ENCODE data around the gene SLC12A3.
A peak's percentile ranks its signal among the peaks of the same experiment; 100 is the strongest.

SLC12A3 gene

DNA sequence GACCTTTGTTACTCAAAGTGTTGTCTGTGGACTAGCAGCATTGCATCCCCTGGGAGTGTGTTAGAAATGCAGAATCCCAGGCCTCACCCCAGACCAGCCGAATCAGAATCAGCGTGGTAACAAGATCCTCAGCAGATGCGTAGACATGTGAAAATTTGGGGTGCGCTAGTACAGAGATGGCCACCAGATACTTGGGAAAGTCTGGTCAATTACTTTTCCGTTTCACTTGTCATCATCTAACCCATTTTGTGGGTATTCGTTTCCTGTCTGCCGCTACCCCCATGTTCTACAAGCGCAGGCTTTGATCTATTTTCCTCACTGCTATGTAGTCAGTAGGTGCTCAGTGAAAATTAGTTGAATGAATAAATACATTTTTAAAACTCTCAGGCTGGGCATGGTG lies 33.8 kb downstream of the SLC12A3 start:
- TF ChIP-seq, protein P1, sequence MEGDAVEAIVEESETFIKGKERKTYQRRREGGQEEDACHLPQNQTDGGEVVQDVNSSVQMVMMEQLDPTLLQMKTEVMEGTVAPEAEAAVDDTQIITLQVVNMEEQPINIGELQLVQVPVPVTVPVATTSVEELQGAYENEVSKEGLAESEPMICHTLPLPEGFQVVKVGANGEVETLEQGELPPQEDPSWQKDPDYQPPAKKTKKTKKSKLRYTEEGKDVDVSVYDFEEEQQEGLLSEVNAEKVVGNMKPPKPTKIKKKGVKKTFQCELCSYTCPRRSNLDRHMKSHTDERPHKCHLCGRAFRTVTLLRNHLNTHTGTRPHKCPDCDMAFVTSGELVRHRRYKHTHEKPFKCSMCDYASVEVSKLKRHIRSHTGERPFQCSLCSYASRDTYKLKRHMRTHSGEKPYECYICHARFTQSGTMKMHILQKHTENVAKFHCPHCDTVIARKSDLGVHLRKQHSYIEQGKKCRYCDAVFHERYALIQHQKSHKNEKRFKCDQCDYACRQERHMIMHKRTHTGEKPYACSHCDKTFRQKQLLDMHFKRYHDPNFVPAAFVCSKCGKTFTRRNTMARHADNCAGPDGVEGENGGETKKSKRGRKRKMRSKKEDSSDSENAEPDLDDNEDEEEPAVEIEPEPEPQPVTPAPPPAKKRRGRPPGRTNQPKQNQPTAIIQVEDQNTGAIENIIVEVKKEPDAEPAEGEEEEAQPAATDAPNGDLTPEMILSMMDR (IDR thresholded peaks at IDR 0.05; ENCODE audit: control extremely low read depth, extremely low read depth, low read depth, missing control alignments) = no peak
- CTCF ChIA-PET = no interaction called here
- POLR2A ChIA-PET = no interaction called here
- peak; percentile 70 for DNase-seq (ENCODE audit: extremely low spot score)

DNA sequence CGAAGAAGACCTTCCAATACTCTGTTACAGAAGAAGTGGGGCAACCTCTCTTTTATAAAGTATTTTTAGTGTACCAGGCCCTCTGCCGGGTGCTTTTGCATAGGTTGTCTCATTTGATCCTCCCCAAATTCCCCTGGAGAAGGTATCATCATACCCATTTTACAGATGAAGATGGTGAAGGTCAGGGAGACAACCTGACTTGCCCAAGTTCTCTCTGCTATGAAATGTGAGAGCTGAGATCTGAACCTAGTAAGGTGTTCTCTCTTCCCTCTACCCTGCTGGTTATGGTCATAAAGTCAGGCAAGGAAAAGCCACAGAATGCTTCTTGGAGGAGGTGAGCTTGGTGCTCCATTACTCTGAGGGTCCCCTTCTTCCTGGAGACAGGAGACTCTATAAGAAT lies 38.9 kb downstream of the SLC12A3 start:
- ChIA-PET CTCF (interaction anchor here (1.3 to 1.7 kb wide), 3 partner anchors 11 to 41 kb away, joined by 3 to 6 read pairs (median 3); no protein-coding TSS in a partner anchor), POLR2A (no interaction called here)
- DNase-seq (ENCODE audit: extremely low spot score) = no peak
- TF ChIP-seq, protein P1 (IDR thresholded peaks at IDR 0.05; ENCODE audit: control extremely low read depth, extremely low read depth, low read depth, missing control alignments) = no peak

DNA sequence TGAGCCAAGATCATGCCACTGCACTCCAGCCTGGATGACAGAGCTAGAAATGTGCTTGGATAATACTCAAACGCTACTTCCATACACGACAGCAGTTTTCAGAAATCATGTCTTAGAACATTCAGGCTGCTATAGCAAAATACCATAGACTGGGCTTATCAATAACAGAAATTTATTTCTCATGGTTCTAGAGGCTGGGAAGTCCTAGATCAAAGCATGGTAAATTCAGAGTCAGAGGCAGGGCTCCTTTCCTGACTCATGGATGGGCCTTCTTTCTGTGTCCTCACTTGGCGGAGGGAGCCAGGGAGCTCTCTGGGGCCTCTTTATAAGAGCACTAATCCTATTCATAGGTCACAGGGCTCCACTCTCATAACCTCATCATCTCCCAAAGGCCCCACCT lies 42.4 kb downstream of the SLC12A3 start:
- CTCF ChIA-PET = interaction anchor here (0.8 kb wide), 1 partner anchor 10 kb away, joined by 3 read pairs; no protein-coding TSS in a partner anchor
- DNase-seq (ENCODE audit: extremely low spot score) = no peak
- TF ChIP-seq, protein P1 (IDR thresholded peaks at IDR 0.05; ENCODE audit: control extremely low read depth, extremely low read depth, low read depth, missing control alignments) = no peak
- POLR2A ChIA-PET = no interaction called here

DNA sequence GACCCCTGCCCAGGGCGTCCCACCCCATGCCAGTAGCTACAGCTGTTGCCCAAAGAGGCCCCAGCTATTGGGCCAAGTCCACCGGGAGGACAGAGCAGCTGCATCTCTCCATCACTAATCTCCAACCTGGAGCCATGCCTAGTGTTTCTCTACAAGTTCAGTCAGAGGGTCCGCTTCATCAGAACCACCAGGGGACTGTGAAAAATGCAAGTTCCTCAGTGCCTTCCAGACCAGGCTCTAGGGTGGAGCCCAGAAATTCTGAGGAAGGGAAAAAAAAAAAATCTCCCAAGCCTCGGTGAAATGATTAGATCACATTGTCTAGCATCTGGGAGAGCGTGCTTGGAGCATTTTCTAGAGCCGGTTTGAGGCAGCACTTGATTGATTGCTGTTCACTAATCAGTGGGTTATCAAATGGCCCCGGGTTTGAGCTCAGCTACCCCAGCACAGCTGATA lies 44.5 kb downstream of the SLC12A3 start:
- DNase-seq (ENCODE audit: extremely low spot score) = no peak
- ChIA-PET CTCF (interaction anchor here (1.1 to 3.3 kb wide), 5 partner anchors 9 to 34 kb away, joined by 3 to 13 read pairs (median 4); no protein-coding TSS in a partner anchor), POLR2A (no interaction called here)
- TF ChIP-seq, protein P1 (IDR thresholded peaks at IDR 0.05; ENCODE audit: control extremely low read depth, extremely low read depth, low read depth, missing control alignments) = no peak

DNA sequence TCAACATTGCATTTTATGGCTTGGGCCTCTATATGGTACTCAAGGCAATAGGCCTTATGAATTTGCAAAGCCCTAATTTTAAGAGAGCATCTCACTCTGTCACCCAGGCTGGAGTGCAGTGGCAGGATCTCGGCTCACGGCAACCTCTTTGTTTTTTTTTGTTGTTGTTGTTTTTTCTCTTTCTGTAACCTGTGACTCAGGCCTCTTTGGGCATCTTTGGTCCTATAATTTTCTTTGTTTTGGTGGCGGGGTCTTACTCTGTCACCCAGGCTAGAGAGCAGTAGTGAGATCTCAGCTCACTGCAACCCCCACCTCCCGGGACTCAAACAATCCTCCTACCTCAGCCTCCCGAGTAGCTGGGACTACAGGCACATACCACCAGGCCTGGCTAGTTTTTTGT lies 45.1 kb downstream of the SLC12A3 start:
- POLR2A ChIA-PET = interaction anchor here (4.3 kb wide), 1 partner anchor 22 kb away, joined by 24 read pairs; the partner anchor contains the start of gene HERPUD1
- no peak for DNase-seq (ENCODE audit: extremely low spot score)
- TF ChIP-seq, protein P1 (IDR thresholded peaks at IDR 0.05; ENCODE audit: control extremely low read depth, extremely low read depth, low read depth, missing control alignments) = no peak
- CTCF ChIA-PET = interaction anchor here (0.9 to 3.3 kb wide), 8 partner anchors 9 to 43 kb away, joined by 3 to 13 read pairs (median 4); no protein-coding TSS in a partner anchor

DNA sequence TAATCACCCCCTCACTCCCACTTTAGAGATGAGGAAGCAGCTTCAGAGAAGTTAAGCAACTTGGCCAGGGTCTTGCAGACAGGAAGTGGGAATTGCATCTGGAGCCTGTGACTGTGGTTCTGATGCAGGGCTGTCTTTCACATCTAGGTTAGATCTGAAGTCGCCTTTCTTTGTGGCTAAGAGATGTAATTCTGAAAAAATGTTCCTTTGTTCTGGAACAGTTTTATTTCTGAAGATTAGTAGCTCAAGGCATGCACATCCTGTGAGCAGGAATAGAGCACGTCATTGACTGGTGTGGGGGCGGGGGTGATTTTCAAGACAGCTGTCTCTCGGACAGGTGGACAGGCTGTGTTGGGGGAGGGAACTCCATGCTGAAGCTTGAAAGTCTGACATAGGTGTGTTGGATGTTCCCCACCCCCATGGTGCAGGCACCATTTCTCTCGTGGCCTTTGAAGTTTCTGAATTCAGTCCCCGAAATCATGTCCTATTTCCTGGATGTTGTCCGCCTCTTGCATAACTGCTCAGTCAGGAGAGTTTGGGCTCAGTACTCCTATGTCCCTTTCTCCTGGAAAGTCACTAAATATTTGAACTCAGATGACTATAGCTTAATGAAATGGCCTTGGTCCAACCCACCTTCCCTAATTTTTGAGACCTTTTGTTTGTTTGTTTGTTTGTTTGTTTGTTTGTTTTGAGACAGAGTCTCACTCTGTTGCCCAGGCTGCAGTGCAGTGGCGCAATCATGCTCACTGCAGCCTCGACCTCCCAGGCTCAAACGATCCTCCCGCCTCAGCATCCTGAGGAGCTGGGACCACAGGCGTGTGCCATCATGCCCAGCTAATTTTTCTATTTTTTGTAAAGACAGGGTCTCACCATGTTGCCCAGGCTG lies 45.9 kb downstream of the SLC12A3 start:
- TF ChIP-seq, protein P1 (IDR thresholded peaks at IDR 0.05; ENCODE audit: control extremely low read depth, extremely low read depth, low read depth, missing control alignments) = no peak
- no peak for DNase-seq (ENCODE audit: extremely low spot score)
- ChIA-PET CTCF (interaction anchor here (0.6 to 3.3 kb wide), 14 partner anchors 10 to 174 kb away, joined by 3 to 13 read pairs (median 4); no protein-coding TSS in a partner anchor), POLR2A (interaction anchor here (1.2 to 4.3 kb wide), 4 partner anchors 21 to 35 kb away, joined by 3 to 24 read pairs (median 4); partner anchors contain the start of gene HERPUD1)
